Body of pancreas (tissue), 4 donors: Measurements from ENCODE around the gene UBA5.

Experiments used
- CTCF ChIP-seq, 7 experiments: fragments of 450-650 bp in 4 of 7; fragments of 200-600 bp in 3 of 7; sonication (generic) in 3 of 7; IDR thresholded peaks; one replicate each; pipeline ENCODE4 v1.5.1; 2016 to 2019; ENCODE audit warnings: antibody characterized with exemption in 7 of 7
- POLR2A ChIP-seq, 3 donors: fragments of 450-650 bp; IDR thresholded peaks; one replicate each; pipeline ENCODE4 v1.6.1; 2016; ENCODE audit warnings: antibody characterized with exemption in 3 of 3, mild to moderate bottlenecking in 2 of 3

DNA sequence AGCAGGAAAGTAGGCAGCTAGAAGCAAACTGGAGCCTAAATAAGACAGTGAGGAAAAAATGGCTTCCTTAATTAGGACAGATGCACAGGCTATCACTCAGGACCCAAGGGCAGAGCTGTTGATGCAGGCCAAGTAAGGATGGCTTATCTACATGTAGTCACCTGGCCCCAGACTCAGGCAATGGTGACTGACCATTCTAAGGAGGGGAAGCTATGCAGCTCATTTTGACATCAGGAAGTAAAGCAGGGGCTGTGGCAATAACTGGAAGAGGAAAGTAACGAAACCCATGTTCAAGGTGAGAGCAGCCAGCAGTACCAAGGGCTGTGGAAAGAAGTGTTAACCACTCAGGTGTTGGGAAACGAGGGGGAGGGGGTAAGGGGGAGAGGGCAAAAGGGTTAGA lies 16.8 kb upstream of the UBA5 start:
- TF ChIP-seq CTCF (IDR thresholded peaks at IDR 0.05) (no peak), POLR2A (IDR thresholded peaks at IDR 0.05) (no peak)
